Mesenchymal stem cell (in vitro differentiated cells and primary cell): ENCODE results near the gene PRSS38.

Experiments
- DNase-seq: peaks from one replicate; pipeline ENCODE4 v3.0.0-alpha.2; 2013
- H2AFZ ChIP-seq: one replicate; pipeline ENCODE4 v1.6.1; 2013; ENCODE audit warnings: low read depth, mild to moderate bottlenecking, control low read depth, inconsistent platforms, low read length, moderate library complexity
- H2AK5ac ChIP-seq: 2 replicates; pipeline ENCODE4 v1.6.1; 2013; ENCODE audit warnings: low read length, moderate library complexity, mild to moderate bottlenecking, inconsistent platforms; ENCODE audit not compliant: severe bottlenecking
- H2BK120ac ChIP-seq: one replicate; pipeline ENCODE4 v1.6.1; 2013; ENCODE audit warnings: low read depth, mild to moderate bottlenecking, inconsistent platforms, low read length, moderate library complexity
- H2BK12ac ChIP-seq, 2 experiments: one replicate each; pipeline ENCODE4 v1.6.1; 2013; ENCODE audit warnings: inconsistent platforms in 2 of 2, low read length in 2 of 2, mild to moderate bottlenecking in 2 of 2, moderate library complexity in 2 of 2, control low read depth in 1 of 2
- H2BK15ac ChIP-seq: one replicate; pipeline ENCODE4 v1.6.1; 2013; ENCODE audit warnings: mild to moderate bottlenecking, low read depth, inconsistent platforms; ENCODE audit not compliant: poor library complexity, severe bottlenecking
- H2BK5ac ChIP-seq: 2 replicates; pipeline ENCODE4 v1.6.1; 2013; ENCODE audit warnings: low read depth, mild to moderate bottlenecking, low read length, control low read depth, inconsistent platforms; ENCODE audit not compliant: poor library complexity, severe bottlenecking
- H3K14ac ChIP-seq, 2 experiments: one replicate each; pipeline ENCODE4 v1.6.1; 2013; ENCODE audit warnings: inconsistent platforms in 2 of 2, low read length in 2 of 2, control low read depth in 1 of 2, mild to moderate bottlenecking in 1 of 2, moderate library complexity in 1 of 2
- H3K18ac ChIP-seq, 2 experiments: one replicate each; pipeline ENCODE4 v1.6.1; 2013; ENCODE audit warnings: inconsistent platforms in 2 of 2, low read length in 2 of 2, control low read depth in 1 of 2, low read depth in 1 of 2, mild to moderate bottlenecking in 1 of 2
- H3K23ac ChIP-seq, 2 experiments: one replicate each; pipeline ENCODE4 v1.6.1; 2013; ENCODE audit warnings: inconsistent platforms in 2 of 2, low read length in 2 of 2, mild to moderate bottlenecking in 2 of 2, moderate library complexity in 2 of 2, control low read depth in 1 of 2
- H3K27ac ChIP-seq: 2 replicates; pipeline ENCODE4 v1.5.1; 2013; ENCODE audit warnings: mild to moderate bottlenecking, moderate library complexity, low read length, control low read depth, inconsistent platforms; ENCODE audit not compliant: poor library complexity, severe bottlenecking
- H3K27me3 ChIP-seq, 2 experiments: 2 replicates each; pipeline versions ENCODE4 v1.6.1 to v1.7.0; 2013; ENCODE audit warnings: low read length in 2 of 2, mild to moderate bottlenecking in 2 of 2, moderate library complexity in 2 of 2, control low read depth in 1 of 2, inconsistent platforms in 1 of 2; ENCODE audit not compliant: control insufficient read depth in 1 of 2, insufficient read depth in 1 of 2
- H3K36me3 ChIP-seq, 2 experiments: 2 replicates each; pipeline versions ENCODE4 v1.6.1 to v1.7.0; 2013; ENCODE audit warnings: low read length in 2 of 2, control low read depth in 1 of 2, inconsistent platforms in 1 of 2, low read depth in 1 of 2, mild to moderate bottlenecking in 1 of 2; ENCODE audit not compliant: insufficient read depth in 2 of 2, control insufficient read depth in 1 of 2
- H3K4ac ChIP-seq, 2 experiments: one replicate each; pipeline ENCODE4 v1.6.1; 2013; ENCODE audit warnings: inconsistent platforms in 2 of 2, low read length in 2 of 2, mild to moderate bottlenecking in 2 of 2, moderate library complexity in 2 of 2, control low read depth in 1 of 2, low read depth in 1 of 2
- H3K4me1 ChIP-seq: 2 replicates; pipeline ENCODE4 v1.6.1; 2013; ENCODE audit warnings: low read depth, low read length, control low read depth; ENCODE audit not compliant: control insufficient read depth, insufficient read depth
- H3K4me2 ChIP-seq: 2 replicates; pipeline ENCODE4 v1.6.1; 2013; ENCODE audit warnings: low read length, mild to moderate bottlenecking, inconsistent platforms; ENCODE audit not compliant: poor library complexity, severe bottlenecking
- H3K4me3 ChIP-seq, 2 experiments: 2 replicates each; pipeline versions ENCODE4 v1.5.1 to v1.7.0; 2013; ENCODE audit warnings: low read length in 2 of 2, mild to moderate bottlenecking in 2 of 2, control low read depth in 1 of 2, low read depth in 1 of 2; ENCODE audit not compliant: insufficient read depth in 1 of 2
- H3K79me1 ChIP-seq: replicated peaks from 2 replicates; pipeline ENCODE4 v1.6.1; 2013; ENCODE audit warnings: mild to moderate bottlenecking, control low read depth, low read length, inconsistent platforms; ENCODE audit not compliant: poor library complexity, severe bottlenecking
- H3K9ac ChIP-seq: 2 replicates; pipeline ENCODE4 v1.7.0; 2013; ENCODE audit warnings: mild to moderate bottlenecking, low read length, moderate library complexity
- H3K9me3 ChIP-seq: 2 replicates; pipeline ENCODE4 v1.7.0; 2013; ENCODE audit warnings: mild to moderate bottlenecking, low read length; ENCODE audit not compliant: control insufficient read depth
- H4K8ac ChIP-seq: one replicate; pipeline ENCODE4 v1.6.1; 2013; ENCODE audit warnings: inconsistent platforms, mild to moderate bottlenecking, low read length, moderate library complexity
- H4K91ac ChIP-seq: one replicate; pipeline ENCODE4 v1.6.1; 2013; ENCODE audit warnings: mild to moderate bottlenecking, low read length, inconsistent platforms
- WGBS: methylation state at CpG from one replicate; pipeline ENCODE4 v1.1.7; 2013; ENCODE audit warnings: mixed read lengths; 5-methylcytosine and 5-hydroxymethylcytosine counted together

PRSS38 gene

GRCh38 chr1:227887697-227888403, 72.4 kb downstream of the PRSS38 start:
- peak; percentile 6 for DNase-seq
- Histone ChIP-seq H4K8ac (no peak overlapping the region), H2BK120ac (no peak overlapping the region), H2AK5ac (no peak overlapping the region), H3K18ac (no peak overlapping the region), H3K27ac (no peak overlapping the region), H3K36me3 (no peaks in the 10 kb centered on the region), H3K4me2 (peak overlapping the region; percentile 52), H3K27me3 (peaks cover 0 to 31% of the 10 kb centered on the region in 2 experiments), H3K14ac (no peak overlapping the region), H3K4me3 (peak overlapping the region in 1 of 2 experiments; percentile 33), H2AFZ (no peak overlapping the region), H4K91ac (no peak overlapping the region), H3K9ac (peak overlapping the region; percentile 43), H3K23ac (no peak overlapping the region), H3K79me1 (no peaks in the 10 kb centered on the region), H2BK5ac (no peak overlapping the region), H2BK12ac (no peak overlapping the region), H3K4ac (no peak overlapping the region), H3K9me3 (no peaks in the 10 kb centered on the region), H3K4me1 (peaks cover 56% of the 10 kb centered on the region), H2BK15ac (no peak overlapping the region)
- WGBS, result 23% methylated on average over 40 of the region's 40 CpGs

- no peak for DNase-seq
- Histone ChIP-seq H3K36me3 (no peaks in the 10 kb centered on the region), H2AFZ (no peak overlapping the region), H3K23ac (no peak overlapping the region), H3K4me3 (no peak overlapping the region), H3K79me1 (no peaks in the 10 kb centered on the region), H3K18ac (no peak overlapping the region), H3K4me2 (no peak overlapping the region), H3K27me3 (peaks cover 0 to 36% of the 10 kb centered on the region in 2 experiments), H2BK5ac (no peak overlapping the region), H3K4ac (no peak overlapping the region), H2AK5ac (no peak overlapping the region), H3K9me3 (no peaks in the 10 kb centered on the region), H4K91ac (no peak overlapping the region), H2BK120ac (no peak overlapping the region), H2BK15ac (no peak overlapping the region), H3K27ac (no peak overlapping the region), H2BK12ac (no peak overlapping the region), H3K14ac (no peak overlapping the region), H4K8ac (no peak overlapping the region), H3K9ac (no peak overlapping the region), H3K4me1 (peaks cover 61% of the 10 kb centered on the region)
- 87% methylated on average over 8 of the region's 8 CpGs for WGBS
Observed at GRCh38 chr1:227888404-227889046, 73.0 kb downstream of the PRSS38 start.

GRCh38 chr1:227889047-227889862, 73.8 kb downstream of the PRSS38 start:
- Histone ChIP-seq H4K91ac (no peak overlapping the region), H3K23ac (no peak overlapping the region), H3K27ac (no peak overlapping the region), H3K18ac (no peak overlapping the region), H3K4me1 (peaks cover 61% of the 10 kb centered on the region), H4K8ac (no peak overlapping the region), H2BK5ac (no peak overlapping the region), H3K36me3 (no peaks in the 10 kb centered on the region), H3K14ac (no peak overlapping the region), H3K4me2 (no peak overlapping the region), H3K9ac (no peak overlapping the region), H3K9me3 (no peaks in the 10 kb centered on the region), H2BK120ac (no peak overlapping the region), H3K79me1 (no peaks in the 10 kb centered on the region), H2AK5ac (no peak overlapping the region), H3K4ac (no peak overlapping the region), H3K4me3 (no peak overlapping the region), H2BK15ac (no peak overlapping the region), H3K27me3 (peaks cover 0 to 40% of the 10 kb centered on the region in 2 experiments), H2BK12ac (no peak overlapping the region), H2AFZ (no peak overlapping the region)
- 67% methylated on average over 12 of the region's 14 CpGs for WGBS
- no peak for DNase-seq

- no peak overlapping the region for H3K18ac ChIP-seq
- H4K8ac ChIP-seq, result no peak overlapping the region
- H3K23ac ChIP-seq, result no peak overlapping the region
- no peak overlapping the region for H2AFZ ChIP-seq
- no peak overlapping the region for H4K91ac ChIP-seq
- H2BK12ac ChIP-seq, result no peak overlapping the region
- H3K9me3 ChIP-seq, result no peaks in the 10 kb centered on the region
- no peak overlapping the region for H2BK120ac ChIP-seq
- peaks cover 63% of the 10 kb centered on the region for H3K4me1 ChIP-seq
- H3K36me3 ChIP-seq, result no peaks in the 10 kb centered on the region
- H2BK5ac ChIP-seq, result no peak overlapping the region
- peaks cover 0 to 40% of the 10 kb centered on the region in 2 experiments for H3K27me3 ChIP-seq
- no peak overlapping the region for H2AK5ac ChIP-seq
- H3K27ac ChIP-seq, result no peak overlapping the region
- no peak overlapping the region for H3K4me2 ChIP-seq
- WGBS, result 85% methylated on average over 13 of the region's 13 CpGs
- H3K4me3 ChIP-seq, result no peak overlapping the region
- no peak overlapping the region for H3K4ac ChIP-seq
- DNase-seq, result no peak
- H3K79me1 ChIP-seq, result no peaks in the 10 kb centered on the region
- no peak overlapping the region for H3K9ac ChIP-seq
- no peak overlapping the region for H2BK15ac ChIP-seq
- no peak overlapping the region for H3K14ac ChIP-seq
Observed at GRCh38 chr1:227889863-227890405, 74.5 kb downstream of the PRSS38 start.
